HCT116 (cell line): ENCODE measurements around the gene OSBP2.

Experiments
- ATF3 ChIP-seq: IDR thresholded peaks from 2 replicates; pipeline ENCODE4 v1.6.1; 2012
- CTCF ChIP-seq, 3 experiments: fragments of 200-600 bp in 1 of 3; sonication (generic) in 1 of 3; IDR thresholded peaks in 2 of 3; conservative IDR thresholded peaks in 1 of 3; 2 replicates each; pipeline ENCODE4 v1.5.1; 2012 to 2017; ENCODE audit warnings: low read depth in 2 of 3, low read length in 2 of 3, antibody characterized with exemption in 1 of 3, borderline replicate concordance in 1 of 3, control low read depth in 1 of 3, mild to moderate bottlenecking in 1 of 3, mixed read lengths in 1 of 3, mixed run types in 1 of 3, moderate library complexity in 1 of 3; ENCODE audit not compliant: insufficient read depth in 1 of 3
- EZH2 ChIP-seq: fragments of 200-600 bp; sonication (generic); IDR thresholded peaks from 2 replicates; pipeline ENCODE4 v1.6.1; 2017; ENCODE audit warnings: antibody characterized with exemption, mixed run types
- POLR2A ChIP-seq: IDR thresholded peaks from 2 replicates; pipeline ENCODE4 v1.7.0; 2011; ENCODE audit warnings: borderline replicate concordance; ENCODE audit not compliant: insufficient read depth, insufficient read length; ENCODE audit errors: extremely low read depth
- SP1 ChIP-seq: IDR thresholded peaks from 2 replicates; pipeline ENCODE4 v1.6.1; 2012; ENCODE audit warnings: low read depth

- no peak for TF ChIP-seq EZH2
- no peak for TF ChIP-seq SP1
- no peak for TF ChIP-seq CTCF (IDR thresholded peaks at IDR 0.05 in 2 of 3, conservative IDR thresholded peaks at IDR 0.05 in 1 of 3; ENCODE audit: borderline replicate concordance in 1 of 3, insufficient read depth in 1 of 3, low read depth in 2 of 3, low read length in 2 of 3)
- no peak for TF ChIP-seq ATF3
- no peak for TF ChIP-seq POLR2A
Observed at GRCh38 chr22:30874431-30875370, 180.0 kb downstream of the OSBP2 start.
